GM12878 (cell line): ENCODE measurements around the gene RBM15. TPM values are rescaled to one million over a fixed set of nuclear protein-coding genes. Genes with fewer than 3 reads are reported as not detected.

ENCODE experiments used
- ATAC-seq: fragments of 200-7000 bp; cut with Tn5 transposase; 3 replicates; pipeline ENCODE4 v1.9.1; 2020; ENCODE audit warnings: mild to moderate bottlenecking, moderate library complexity
- BruUV-seq: library from RNA; stranded (reverse); fragments of 400-500 nt; replicated peaks from 2 replicates; lab custom pipeline; 2021; lab: Mats Ljungman, UMichigan
- CTCF ChIA-PET: fragments of 300-600 bp; sonication (Branson Sonifier 250); formaldehyde crosslinking; extraction: SDS; loops from one replicate; lab custom pipeline; 2021; ENCODE audit warnings: inconsistent platforms; lab: Yijun Ruan, JAX
- POLR2A ChIA-PET: fragments of 350-600 bp; formaldehyde crosslinking; extraction: SDS; loops from one replicate; lab custom pipeline; 2021; ENCODE audit warnings: inconsistent platforms; lab: Charles Lee
- RAD21 ChIA-PET: fragments of 300-600 bp; sonication (Branson Sonifier 250); formaldehyde crosslinking; loops from one replicate; lab custom pipeline; 2023; ENCODE audit warnings: antibody characterized with exemption; ENCODE audit not compliant: unreplicated experiment; lab: Charles Lee
- SMC1A ChIA-PET: fragments of 300-600 bp; sonication (Branson Sonifier 250); formaldehyde crosslinking; loops from one replicate; lab custom pipeline; 2023; ENCODE audit not compliant: unreplicated experiment, uncharacterized antibody; lab: Charles Lee
- DNase-seq: peaks from one replicate; pipeline ENCODE4 v3.0.0-alpha.2; 2011; ENCODE audit warnings: low read depth, low spot score
- FAIRE-seq: peaks from 3 replicates; lab custom pipeline; 2011; peaks lifted over from hg19 to GRCh38; lab: Jason Lieb, UNC
- H2AFZ ChIP-seq: 2 replicates; pipeline ENCODE4 v1.6.0; 2011; ENCODE audit warnings: low read depth, low read length, control low read depth; ENCODE audit not compliant: control insufficient read depth
- H3K27ac ChIP-seq: 2 replicates; pipeline ENCODE4 v1.5.1; 2011; ENCODE audit warnings: control low read depth; ENCODE audit not compliant: control insufficient read depth, insufficient read depth
- H3K27me3 ChIP-seq, 2 experiments: replicated peaks in 1 of 2; 2 replicates each; pipeline versions ENCODE4 v1.6.0 to v1.6.1; 2011; ENCODE audit warnings: low read length in 1 of 2; ENCODE audit not compliant: control insufficient read depth in 2 of 2, insufficient read depth in 2 of 2
- H3K36me3 ChIP-seq, 2 experiments: 2 replicates each; pipeline ENCODE4 v1.5.1; 2011; ENCODE audit warnings: low read length in 1 of 2; ENCODE audit not compliant: control insufficient read depth in 2 of 2, insufficient read depth in 2 of 2
- H3K4me1 ChIP-seq: 2 replicates; pipeline ENCODE4 v1.6.1; 2011; ENCODE audit warnings: mild to moderate bottlenecking, low read length, moderate library complexity, mixed read lengths; ENCODE audit not compliant: control insufficient read depth, insufficient read depth
- H3K4me2 ChIP-seq: 2 replicates; pipeline ENCODE4 v1.6.0; 2011; ENCODE audit warnings: control low read depth; ENCODE audit not compliant: control insufficient read depth, insufficient read depth
- H3K4me3 ChIP-seq: fragments of 200-600 bp; sonication (generic); 2 replicates; pipeline ENCODE4 v1.5.1; 2016
- H3K79me2 ChIP-seq: 2 replicates; pipeline ENCODE4 v1.6.0; 2011; ENCODE audit warnings: low read length; ENCODE audit not compliant: control insufficient read depth, insufficient read depth
- H3K9ac ChIP-seq: 2 replicates; pipeline ENCODE4 v1.8.0; 2011; ENCODE audit warnings: low read length, control low read depth, mixed read lengths; ENCODE audit not compliant: control insufficient read depth, insufficient read depth
- H3K9me3 ChIP-seq: replicated peaks from 3 replicates; pipeline ENCODE4 v1.5.1; 2011; ENCODE audit warnings: mild to moderate bottlenecking, low read length; ENCODE audit not compliant: control insufficient read depth, insufficient read depth
- H4K20me1 ChIP-seq: 2 replicates; pipeline ENCODE4 v1.6.0; 2011; ENCODE audit not compliant: control insufficient read depth, insufficient read depth
- ASH2L ChIP-seq: fragments of 300-600, 200-600 bp; sonication (generic); IDR thresholded peaks from 2 replicates; pipeline ENCODE4 v1.6.1; 2017; ENCODE audit warnings: low read depth, mild to moderate bottlenecking, borderline replicate concordance
- GATAD2B ChIP-seq: fragments of 450-650 bp; conservative IDR thresholded peaks from 2 replicates; pipeline ENCODE4 v1.6.1; 2017; ENCODE audit warnings: low read depth, mild to moderate bottlenecking, moderate library complexity
- POLR2AphosphoS2 ChIP-seq: IDR thresholded peaks from 2 replicates; pipeline ENCODE4 v1.6.1; 2011; ENCODE audit warnings: low read depth, mild to moderate bottlenecking, low read length, improper control_type of control experiment, moderate library complexity
- RCOR1 ChIP-seq: conservative IDR thresholded peaks from 2 replicates; pipeline ENCODE4 v1.6.1; 2012; ENCODE audit warnings: low read depth, low read length, improper control_type of control experiment
- ZNF622 ChIP-seq: fragments of 450-650 bp; IDR thresholded peaks from 2 replicates; pipeline ENCODE4 v1.6.1; 2017; ENCODE audit warnings: mild to moderate bottlenecking, inconsistent platforms
- WGBS: methylation state at CpG from one replicate; pipeline ENCODE4 v1.1.6; 2016; ENCODE audit warnings: low lambda C conversion rate; ENCODE audit not compliant: insufficient replicate concordance, insufficient coverage; ENCODE audit errors: missing lambda C conversion rate; 5-methylcytosine and 5-hydroxymethylcytosine counted together
- in situ Hi-C: fragments of 300-500 bp; cut with MboI; formaldehyde crosslinking; loops from 9 replicates; pipeline ENCODE4 v1.14.3; 2018; ENCODE audit warnings: mixed read lengths
- intact Hi-C: fragments of 100-400 bp; cut with micrococcal nuclease; formaldehyde crosslinking; loops from one replicate; pipeline ENCODE4 v1.14.2; 2022; ENCODE audit not compliant: unreplicated experiment
- polyA plus RNA-seq, 11 experiments: library from polyadenylated mRNA; depleted of rRNA in 4 of 11; unstranded in 6 of 11; stranded (reverse) in 5 of 11; fragments of >200 nt; fragmentation: Nextera tagmentation in 4 of 11; fragmentation: Illumina TruSeq in 1 of 11; extraction: Ambion mirVana in 4 of 11; extraction: Trizol in 1 of 11; gene quantifications; 1 replicate in 1 of 11; 2 replicates in 10 of 11; pipeline versions ENCODE4 v1.2.1 to v1.2.3, GENCODE V29; 2011 to 2016; ENCODE audit warnings: inconsistent platforms in 2 of 11, missing spikeins in 2 of 11, low read depth in 1 of 11
- total RNA-seq, 4 experiments: library from RNA; depleted of rRNA in 3 of 4; stranded (reverse); fragments of >200 nt in 3 of 4; fragmentation: Illumina TruSeq in 1 of 4; extraction: Trizol in 1 of 4; gene quantifications; 2 replicates each; pipeline versions ENCODE4 v1.2.1 to v1.2.3, GENCODE V29; 2013 to 2021
- TF ChIP-seq, protein P1 (sequence below): fragments of 450-650 bp; IDR thresholded peaks from 2 replicates; pipeline ENCODE4 v1.6.1; 2017; ENCODE audit warnings: mild to moderate bottlenecking, moderate library complexity
- TF ChIP-seq, protein P2 (sequence below): fragments of 450-650 bp; formaldehyde crosslinking; IDR thresholded peaks from 2 replicates; pipeline ENCODE4 v1.4.0; 2020; ENCODE audit warnings: mild to moderate bottlenecking, moderate library complexity
- TF ChIP-seq, protein P3 (sequence below): IDR thresholded peaks from 2 replicates; pipeline ENCODE4 v1.6.1; 2011; ENCODE audit warnings: borderline replicate concordance, low read depth, mild to moderate bottlenecking, moderate library complexity, low read length; ENCODE audit not compliant: insufficient read depth, poor library complexity, severe bottlenecking
- TF ChIP-seq, protein P4 (sequence below): fragments of 450-650 bp; conservative IDR thresholded peaks from 2 replicates; pipeline ENCODE4 v1.6.1; 2017; ENCODE audit warnings: mild to moderate bottlenecking, moderate library complexity

RBM15 gene
- total and polyA plus RNA-seq, 10 of the 15 experiments (the other 5 are each of a cell fraction or from before 2014, with no cell fraction given): 3.1 to 63.2 (median 26.7) TPM

DNA sequence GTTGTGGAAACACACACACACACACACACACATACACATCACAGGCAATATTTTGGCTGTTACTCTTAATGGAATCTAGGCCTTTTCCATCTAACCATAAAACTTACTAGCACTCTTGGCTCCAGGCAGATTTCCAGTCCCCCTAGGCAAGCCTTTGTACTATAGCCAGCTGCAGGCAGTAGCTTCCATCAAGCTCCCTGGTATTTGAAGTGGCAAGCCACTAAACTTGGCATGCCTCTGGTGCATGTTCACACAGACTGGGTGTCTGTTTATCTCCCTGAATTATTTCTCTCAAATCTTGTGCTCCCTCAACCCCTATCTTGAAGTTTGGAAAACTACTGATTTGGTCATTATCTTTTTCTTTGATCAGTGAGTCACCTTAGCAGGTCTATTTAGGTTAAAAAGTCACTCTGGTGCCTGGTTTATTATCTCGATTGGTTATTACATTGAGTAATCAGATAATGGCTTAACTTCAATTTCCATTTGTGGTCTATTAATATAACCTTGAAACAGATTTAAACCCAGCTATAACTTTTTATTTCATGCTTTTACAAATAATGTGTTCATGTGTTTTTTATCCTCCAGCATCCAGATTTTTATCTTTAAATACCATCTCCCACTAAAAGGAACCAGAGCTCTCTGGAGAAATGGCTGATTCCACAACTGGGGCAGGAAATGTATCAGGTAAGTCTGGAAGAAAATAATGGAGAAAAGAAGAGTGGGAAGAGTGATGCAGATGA, 2.7 kb upstream of the RBM15 start:
- H3K36me3 ChIP-seq: peaks cover 3 to 9% of the 10 kb centered on the region in 2 experiments; a peak in 3 of 4 replicates
- H2AFZ ChIP-seq: no peak overlapping the region; the same call in 1 of the 2 replicates
- intact Hi-C loops (loop anchor here (5.0 to 10.0 kb wide), 2 partner anchors 912 to 1266 kb away; partner anchors contain the start of gene PSMA5), in situ Hi-C loops (no loop called here)
- 0 out of 2 replicates have a peak overlapping the region, but pooled peaks have one; percentile 12 for H3K27ac ChIP-seq
- 100% methylated on average over 1 of the region's 1 CpG for WGBS
- H3K79me2 ChIP-seq: peaks cover 28% of the 10 kb centered on the region
- no peak overlapping the region for H3K4me2 ChIP-seq
- ChIA-PET CTCF (interaction anchor here (0.6 to 8.5 kb wide), 15 partner anchors 12 to 160 kb away, joined by 3 to 62 read pairs (median 6); partner anchors contain the start of gene KCNC4), RAD21 (interaction anchor here (3.1 to 7.4 kb wide), 5 partner anchors 11 to 127 kb away, joined by 12 to 80 read pairs (median 29); partner anchors contain the start of genes KCNC4 and LAMTOR5), SMC1A (interaction anchor here (0.5 to 8.4 kb wide), 15 partner anchors 8 to 133 kb away, joined by 3 to 51 read pairs (median 10); partner anchors contain the start of genes KCNC4 and LAMTOR5), POLR2A (interaction anchor here (0.9 to 3.4 kb wide), 6 partner anchors 11 to 131 kb away, joined by 3 to 43 read pairs (median 3); partner anchors contain the start of genes KCNC4 and LAMTOR5)
- no peak for DNase-seq
- FAIRE-seq: no peak
- H3K4me3 ChIP-seq: no peak overlapping the region
- peaks cover 5% of the 10 kb centered on the region for H3K4me1 ChIP-seq
- H4K20me1 ChIP-seq: 0 out of 2 replicates have a peak, but pooled peaks cover 1% of the 10 kb centered on the region
- peak overlapping the region; percentile 95; the same call in 1 of the 2 replicates for H3K9ac ChIP-seq
- H3K9me3 ChIP-seq: no peaks in the 10 kb centered on the region
- ATAC-seq: no peak
- no peaks in the 10 kb centered on the region for H3K27me3 ChIP-seq
- BruUV-seq: no TSS peak
- TF ChIP-seq, protein P1, sequence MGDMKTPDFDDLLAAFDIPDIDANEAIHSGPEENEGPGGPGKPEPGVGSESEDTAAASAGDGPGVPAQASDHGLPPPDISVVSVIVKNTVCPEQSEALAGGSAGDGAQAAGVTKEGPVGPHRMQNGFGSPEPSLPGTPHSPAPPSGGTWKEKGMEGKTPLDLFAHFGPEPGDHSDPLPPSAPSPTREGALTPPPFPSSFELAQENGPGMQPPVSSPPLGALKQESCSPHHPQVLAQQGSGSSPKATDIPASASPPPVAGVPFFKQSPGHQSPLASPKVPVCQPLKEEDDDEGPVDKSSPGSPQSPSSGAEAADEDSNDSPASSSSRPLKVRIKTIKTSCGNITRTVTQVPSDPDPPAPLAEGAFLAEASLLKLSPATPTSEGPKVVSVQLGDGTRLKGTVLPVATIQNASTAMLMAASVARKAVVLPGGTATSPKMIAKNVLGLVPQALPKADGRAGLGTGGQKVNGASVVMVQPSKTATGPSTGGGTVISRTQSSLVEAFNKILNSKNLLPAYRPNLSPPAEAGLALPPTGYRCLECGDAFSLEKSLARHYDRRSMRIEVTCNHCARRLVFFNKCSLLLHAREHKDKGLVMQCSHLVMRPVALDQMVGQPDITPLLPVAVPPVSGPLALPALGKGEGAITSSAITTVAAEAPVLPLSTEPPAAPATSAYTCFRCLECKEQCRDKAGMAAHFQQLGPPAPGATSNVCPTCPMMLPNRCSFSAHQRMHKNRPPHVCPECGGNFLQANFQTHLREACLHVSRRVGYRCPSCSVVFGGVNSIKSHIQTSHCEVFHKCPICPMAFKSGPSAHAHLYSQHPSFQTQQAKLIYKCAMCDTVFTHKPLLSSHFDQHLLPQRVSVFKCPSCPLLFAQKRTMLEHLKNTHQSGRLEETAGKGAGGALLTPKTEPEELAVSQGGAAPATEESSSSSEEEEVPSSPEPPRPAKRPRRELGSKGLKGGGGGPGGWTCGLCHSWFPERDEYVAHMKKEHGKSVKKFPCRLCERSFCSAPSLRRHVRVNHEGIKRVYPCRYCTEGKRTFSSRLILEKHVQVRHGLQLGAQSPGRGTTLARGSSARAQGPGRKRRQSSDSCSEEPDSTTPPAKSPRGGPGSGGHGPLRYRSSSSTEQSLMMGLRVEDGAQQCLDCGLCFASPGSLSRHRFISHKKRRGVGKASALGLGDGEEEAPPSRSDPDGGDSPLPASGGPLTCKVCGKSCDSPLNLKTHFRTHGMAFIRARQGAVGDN: no peak
- TF ChIP-seq GATAD2B (no peak), ZNF622 (no peak), RCOR1 (no peak), ASH2L (no peak), POLR2AphosphoS2 (no peak)
- TF ChIP-seq, protein P2, sequence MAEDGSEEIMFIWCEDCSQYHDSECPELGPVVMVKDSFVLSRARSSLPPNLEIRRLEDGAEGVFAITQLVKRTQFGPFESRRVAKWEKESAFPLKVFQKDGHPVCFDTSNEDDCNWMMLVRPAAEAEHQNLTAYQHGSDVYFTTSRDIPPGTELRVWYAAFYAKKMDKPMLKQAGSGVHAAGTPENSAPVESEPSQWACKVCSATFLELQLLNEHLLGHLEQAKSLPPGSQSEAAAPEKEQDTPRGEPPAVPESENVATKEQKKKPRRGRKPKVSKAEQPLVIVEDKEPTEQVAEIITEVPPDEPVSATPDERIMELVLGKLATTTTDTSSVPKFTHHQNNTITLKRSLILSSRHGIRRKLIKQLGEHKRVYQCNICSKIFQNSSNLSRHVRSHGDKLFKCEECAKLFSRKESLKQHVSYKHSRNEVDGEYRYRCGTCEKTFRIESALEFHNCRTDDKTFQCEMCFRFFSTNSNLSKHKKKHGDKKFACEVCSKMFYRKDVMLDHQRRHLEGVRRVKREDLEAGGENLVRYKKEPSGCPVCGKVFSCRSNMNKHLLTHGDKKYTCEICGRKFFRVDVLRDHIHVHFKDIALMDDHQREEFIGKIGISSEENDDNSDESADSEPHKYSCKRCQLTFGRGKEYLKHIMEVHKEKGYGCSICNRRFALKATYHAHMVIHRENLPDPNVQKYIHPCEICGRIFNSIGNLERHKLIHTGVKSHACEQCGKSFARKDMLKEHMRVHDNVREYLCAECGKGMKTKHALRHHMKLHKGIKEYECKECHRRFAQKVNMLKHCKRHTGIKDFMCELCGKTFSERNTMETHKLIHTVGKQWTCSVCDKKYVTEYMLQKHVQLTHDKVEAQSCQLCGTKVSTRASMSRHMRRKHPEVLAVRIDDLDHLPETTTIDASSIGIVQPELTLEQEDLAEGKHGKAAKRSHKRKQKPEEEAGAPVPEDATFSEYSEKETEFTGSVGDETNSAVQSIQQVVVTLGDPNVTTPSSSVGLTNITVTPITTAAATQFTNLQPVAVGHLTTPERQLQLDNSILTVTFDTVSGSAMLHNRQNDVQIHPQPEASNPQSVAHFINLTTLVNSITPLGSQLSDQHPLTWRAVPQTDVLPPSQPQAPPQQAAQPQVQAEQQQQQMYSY (CRISPR knock-in tag): no peak
- TF ChIP-seq, protein P3, sequence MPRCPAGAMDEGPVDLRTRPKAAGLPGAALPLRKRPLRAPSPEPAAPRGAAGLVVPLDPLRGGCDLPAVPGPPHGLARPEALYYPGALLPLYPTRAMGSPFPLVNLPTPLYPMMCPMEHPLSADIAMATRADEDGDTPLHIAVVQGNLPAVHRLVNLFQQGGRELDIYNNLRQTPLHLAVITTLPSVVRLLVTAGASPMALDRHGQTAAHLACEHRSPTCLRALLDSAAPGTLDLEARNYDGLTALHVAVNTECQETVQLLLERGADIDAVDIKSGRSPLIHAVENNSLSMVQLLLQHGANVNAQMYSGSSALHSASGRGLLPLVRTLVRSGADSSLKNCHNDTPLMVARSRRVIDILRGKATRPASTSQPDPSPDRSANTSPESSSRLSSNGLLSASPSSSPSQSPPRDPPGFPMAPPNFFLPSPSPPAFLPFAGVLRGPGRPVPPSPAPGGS: no peak
- TF ChIP-seq, protein P4, sequence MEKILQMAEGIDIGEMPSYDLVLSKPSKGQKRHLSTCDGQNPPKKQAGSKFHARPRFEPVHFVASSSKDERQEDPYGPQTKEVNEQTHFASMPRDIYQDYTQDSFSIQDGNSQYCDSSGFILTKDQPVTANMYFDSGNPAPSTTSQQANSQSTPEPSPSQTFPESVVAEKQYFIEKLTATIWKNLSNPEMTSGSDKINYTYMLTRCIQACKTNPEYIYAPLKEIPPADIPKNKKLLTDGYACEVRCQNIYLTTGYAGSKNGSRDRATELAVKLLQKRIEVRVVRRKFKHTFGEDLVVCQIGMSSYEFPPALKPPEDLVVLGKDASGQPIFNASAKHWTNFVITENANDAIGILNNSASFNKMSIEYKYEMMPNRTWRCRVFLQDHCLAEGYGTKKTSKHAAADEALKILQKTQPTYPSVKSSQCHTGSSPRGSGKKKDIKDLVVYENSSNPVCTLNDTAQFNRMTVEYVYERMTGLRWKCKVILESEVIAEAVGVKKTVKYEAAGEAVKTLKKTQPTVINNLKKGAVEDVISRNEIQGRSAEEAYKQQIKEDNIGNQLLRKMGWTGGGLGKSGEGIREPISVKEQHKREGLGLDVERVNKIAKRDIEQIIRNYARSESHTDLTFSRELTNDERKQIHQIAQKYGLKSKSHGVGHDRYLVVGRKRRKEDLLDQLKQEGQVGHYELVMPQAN: no peak
